ENCODE results near the gene LRRC49.

Gene LRRC49

DNA sequence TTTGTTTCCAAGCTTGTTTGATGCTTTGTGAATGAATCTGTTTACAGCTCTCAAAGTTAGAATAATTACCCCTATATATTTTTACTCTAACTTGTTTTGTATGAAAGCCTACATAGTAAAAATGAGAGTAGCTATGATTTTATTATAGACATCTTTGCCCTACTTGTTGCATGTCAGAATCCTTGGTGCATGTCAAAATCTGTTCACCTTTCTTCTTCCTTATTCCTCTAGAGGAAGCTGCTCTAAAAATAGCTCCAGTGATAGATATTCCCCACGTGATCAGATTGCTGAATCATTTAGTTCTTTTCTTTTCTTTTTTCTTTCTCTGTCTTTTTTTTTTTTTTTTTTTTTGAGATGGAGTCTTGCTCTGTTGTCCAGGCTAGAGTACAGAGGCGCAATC lies 39.8 kb downstream of the LRRC49 start:
- no peak overlapping the region for H4K12ac ChIP-seq (ENCODE audit: low read depth, low read length)
- WGBS (ENCODE audit: extremely low coverage, insufficient coverage, insufficient read length) = no CpG with 5 or more reads among the region's 2 CpGs
- H2BK120ac ChIP-seq (ENCODE audit: insufficient read depth, low read length, poor library complexity) = no peak overlapping the region
- H3K27me3 ChIP-seq (ENCODE audit: insufficient read depth, low read length) = no peaks in the 10 kb centered on the region
- H2AFZ ChIP-seq (ENCODE audit: insufficient read depth, low read length, poor library complexity) = no peak overlapping the region
- H3K4ac ChIP-seq (ENCODE audit: low read depth, low read length) = no peak overlapping the region
- H3K23ac ChIP-seq (ENCODE audit: low read length) = no peak overlapping the region
- no peaks in the 10 kb centered on the region for H3K4me1 ChIP-seq (ENCODE audit: control insufficient read depth in 1 of 2, insufficient read depth in 2 of 2, low read length in 2 of 2)
- no peaks in the 10 kb centered on the region for H3K79me1 ChIP-seq (ENCODE audit: low read length)
- H2BK12ac ChIP-seq (ENCODE audit: low read length) = no peak overlapping the region
- H4K8ac ChIP-seq (ENCODE audit: low read depth, low read length) = no peak overlapping the region
- no peak overlapping the region for H2AK5ac ChIP-seq (ENCODE audit: low read length)
- H3K18ac ChIP-seq (ENCODE audit: low read length) = no peak overlapping the region
- H3K14ac ChIP-seq (ENCODE audit: low read length) = no peak overlapping the region
- H3K4me3 ChIP-seq (ENCODE audit: low read depth, low read length) = no peak overlapping the region
- no peak overlapping the region for H3K27ac ChIP-seq (ENCODE audit: low read depth, low read length)
- H4K91ac ChIP-seq (ENCODE audit: low read depth, low read length) = no peak overlapping the region
- no peaks in the 10 kb centered on the region for H3K36me3 ChIP-seq (ENCODE audit: control insufficient read depth in 1 of 2, insufficient read depth in 2 of 2, low read length in 2 of 2)
- H3K79me2 ChIP-seq (ENCODE audit: control insufficient read depth, insufficient read depth, low read length, poor library complexity) = no peaks in the 10 kb centered on the region
- no peak overlapping the region for H3K4me2 ChIP-seq (ENCODE audit: low read length)
- H3K9me3 ChIP-seq (ENCODE audit: insufficient read depth, low read depth, low read length) = no peaks in the 10 kb centered on the region
- no peak for DNase-seq
- H2BK5ac ChIP-seq (ENCODE audit: low read depth, low read length, poor library complexity) = no peak overlapping the region
- H3K9ac ChIP-seq (ENCODE audit: low read length) = no peak overlapping the region

DNA sequence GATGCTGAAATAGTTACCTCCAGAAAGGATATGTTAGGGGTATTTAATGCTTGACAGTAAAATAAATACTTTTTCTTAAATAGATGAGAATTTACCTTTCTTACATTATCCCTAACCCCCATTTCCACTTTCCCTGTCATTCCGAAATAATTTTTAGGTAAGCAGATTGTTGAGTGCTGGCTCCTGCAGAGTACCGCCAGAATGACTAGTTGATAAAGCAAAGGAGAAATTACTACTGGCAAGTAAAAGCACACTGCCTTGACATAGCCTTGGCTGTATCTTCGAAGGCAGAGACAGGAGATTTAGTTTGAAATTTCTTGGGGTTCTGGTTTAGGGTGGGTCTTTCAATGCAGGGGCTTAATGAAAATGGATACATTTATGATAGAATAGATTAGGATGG lies 40.8 kb downstream of the LRRC49 start:
- no peak for DNase-seq
- H2BK12ac ChIP-seq (ENCODE audit: low read length) = no peak overlapping the region
- no CpG with 5 or more reads among the region's 3 CpGs for WGBS (ENCODE audit: extremely low coverage, insufficient coverage, insufficient read length)
- H2AFZ ChIP-seq (ENCODE audit: insufficient read depth, low read length, poor library complexity) = no peak overlapping the region
- no peak overlapping the region for H2BK5ac ChIP-seq (ENCODE audit: low read depth, low read length, poor library complexity)
- H3K14ac ChIP-seq (ENCODE audit: low read length) = no peak overlapping the region
- no peaks in the 10 kb centered on the region for H3K36me3 ChIP-seq (ENCODE audit: control insufficient read depth in 1 of 2, insufficient read depth in 2 of 2, low read length in 2 of 2)
- no peaks in the 10 kb centered on the region for H3K79me1 ChIP-seq (ENCODE audit: low read length)
- H3K27me3 ChIP-seq (ENCODE audit: insufficient read depth, low read length) = no peaks in the 10 kb centered on the region
- H3K4me2 ChIP-seq (ENCODE audit: low read length) = no peak overlapping the region
- no peaks in the 10 kb centered on the region for H3K4me1 ChIP-seq (ENCODE audit: control insufficient read depth in 1 of 2, insufficient read depth in 2 of 2, low read length in 2 of 2)
- H3K9ac ChIP-seq (ENCODE audit: low read length) = no peak overlapping the region
- H3K27ac ChIP-seq (ENCODE audit: low read depth, low read length) = no peak overlapping the region
- no peak overlapping the region for H3K23ac ChIP-seq (ENCODE audit: low read length)
- no peak overlapping the region for H3K4ac ChIP-seq (ENCODE audit: low read depth, low read length)
- no peaks in the 10 kb centered on the region for H3K79me2 ChIP-seq (ENCODE audit: control insufficient read depth, insufficient read depth, low read length, poor library complexity)
- no peak overlapping the region for H4K12ac ChIP-seq (ENCODE audit: low read depth, low read length)
- H3K4me3 ChIP-seq (ENCODE audit: low read depth, low read length) = no peak overlapping the region
- no peaks in the 10 kb centered on the region for H3K9me3 ChIP-seq (ENCODE audit: insufficient read depth, low read depth, low read length)
- no peak overlapping the region for H2AK5ac ChIP-seq (ENCODE audit: low read length)
- H4K91ac ChIP-seq (ENCODE audit: low read depth, low read length) = no peak overlapping the region
- no peak overlapping the region for H3K18ac ChIP-seq (ENCODE audit: low read length)
- H4K8ac ChIP-seq (ENCODE audit: low read depth, low read length) = no peak overlapping the region
- no peak overlapping the region for H2BK120ac ChIP-seq (ENCODE audit: insufficient read depth, low read length, poor library complexity)

DNA sequence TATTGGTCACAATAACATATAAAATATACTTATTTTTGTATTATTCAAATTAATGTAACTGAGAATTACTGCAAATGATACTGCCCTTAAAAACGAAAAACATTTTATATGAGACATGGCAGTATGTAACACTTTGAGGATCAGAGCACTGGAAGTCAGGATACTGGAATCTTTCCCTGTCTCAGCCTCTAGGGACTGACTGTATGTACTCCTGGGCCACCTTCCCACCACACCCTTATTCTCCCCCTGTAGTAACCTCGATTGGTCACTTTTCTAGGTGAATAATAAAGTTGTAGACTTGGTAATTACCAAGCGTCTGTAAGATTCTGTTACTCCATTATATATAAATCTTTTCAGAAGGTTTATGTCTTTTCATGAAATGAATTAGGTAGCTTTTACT lies 43.0 kb downstream of the LRRC49 start:
- no peaks in the 10 kb centered on the region for H3K79me1 ChIP-seq (ENCODE audit: low read length)
- no peak overlapping the region for H3K23ac ChIP-seq (ENCODE audit: low read length)
- no peak for DNase-seq
- no peak overlapping the region for H3K27ac ChIP-seq (ENCODE audit: low read depth, low read length)
- H3K4me2 ChIP-seq (ENCODE audit: low read length) = no peak overlapping the region
- H3K79me2 ChIP-seq (ENCODE audit: control insufficient read depth, insufficient read depth, low read length, poor library complexity) = no peaks in the 10 kb centered on the region
- H2BK12ac ChIP-seq (ENCODE audit: low read length) = no peak overlapping the region
- no CpG with 5 or more reads among the region's 3 CpGs for WGBS (ENCODE audit: extremely low coverage, insufficient coverage, insufficient read length)
- H3K9ac ChIP-seq (ENCODE audit: low read length) = no peak overlapping the region
- no peak overlapping the region for H3K4me3 ChIP-seq (ENCODE audit: low read depth, low read length)
- H2BK5ac ChIP-seq (ENCODE audit: low read depth, low read length, poor library complexity) = no peak overlapping the region
- no peaks in the 10 kb centered on the region for H3K9me3 ChIP-seq (ENCODE audit: insufficient read depth, low read depth, low read length)
- no peak overlapping the region for H3K14ac ChIP-seq (ENCODE audit: low read length)
- H4K91ac ChIP-seq (ENCODE audit: low read depth, low read length) = no peak overlapping the region
- no peak overlapping the region for H3K18ac ChIP-seq (ENCODE audit: low read length)
- H3K4me1 ChIP-seq (ENCODE audit: control insufficient read depth in 1 of 2, insufficient read depth in 2 of 2, low read length in 2 of 2) = no peaks in the 10 kb centered on the region
- H3K36me3 ChIP-seq (ENCODE audit: control insufficient read depth in 1 of 2, insufficient read depth in 2 of 2, low read length in 2 of 2) = no peaks in the 10 kb centered on the region
- H2BK120ac ChIP-seq (ENCODE audit: insufficient read depth, low read length, poor library complexity) = no peak overlapping the region
- no peak overlapping the region for H2AFZ ChIP-seq (ENCODE audit: insufficient read depth, low read length, poor library complexity)
- H3K4ac ChIP-seq (ENCODE audit: low read depth, low read length) = no peak overlapping the region
- no peak overlapping the region for H2AK5ac ChIP-seq (ENCODE audit: low read length)
- H4K8ac ChIP-seq (ENCODE audit: low read depth, low read length) = no peak overlapping the region
- H4K12ac ChIP-seq (ENCODE audit: low read depth, low read length) = no peak overlapping the region
- H3K27me3 ChIP-seq (ENCODE audit: insufficient read depth, low read length) = no peaks in the 10 kb centered on the region

DNA sequence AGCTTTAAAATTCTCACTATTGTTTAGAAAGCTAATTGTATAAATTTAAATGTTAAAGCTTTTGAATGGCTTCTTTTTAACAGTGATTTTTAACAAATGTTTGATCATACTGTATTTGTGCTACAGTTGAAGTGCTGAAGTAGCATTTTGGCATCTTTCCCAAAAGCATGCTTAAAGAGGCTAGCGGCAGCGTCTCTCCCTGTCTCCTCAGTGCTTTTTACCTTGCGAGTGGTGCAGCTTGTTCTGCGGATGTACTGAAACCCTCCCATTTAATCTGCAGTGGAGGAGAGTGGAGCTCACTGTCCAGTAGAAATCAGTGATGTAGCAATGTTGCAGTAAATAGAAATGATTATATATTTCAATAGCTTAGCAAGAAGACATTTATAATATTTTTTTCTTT lies 43.7 kb downstream of the LRRC49 start:
- no peak overlapping the region for H3K9ac ChIP-seq (ENCODE audit: low read length)
- H3K23ac ChIP-seq (ENCODE audit: low read length) = no peak overlapping the region
- H3K4me3 ChIP-seq (ENCODE audit: low read depth, low read length) = no peak overlapping the region
- H2AFZ ChIP-seq (ENCODE audit: insufficient read depth, low read length, poor library complexity) = no peak overlapping the region
- no peaks in the 10 kb centered on the region for H3K27me3 ChIP-seq (ENCODE audit: insufficient read depth, low read length)
- H4K12ac ChIP-seq (ENCODE audit: low read depth, low read length) = no peak overlapping the region
- H4K91ac ChIP-seq (ENCODE audit: low read depth, low read length) = no peak overlapping the region
- no peaks in the 10 kb centered on the region for H3K79me2 ChIP-seq (ENCODE audit: control insufficient read depth, insufficient read depth, low read length, poor library complexity)
- H2BK5ac ChIP-seq (ENCODE audit: low read depth, low read length, poor library complexity) = no peak overlapping the region
- no peaks in the 10 kb centered on the region for H3K36me3 ChIP-seq (ENCODE audit: control insufficient read depth in 1 of 2, insufficient read depth in 2 of 2, low read length in 2 of 2)
- no peak overlapping the region for H3K4ac ChIP-seq (ENCODE audit: low read depth, low read length)
- no peak overlapping the region for H2BK120ac ChIP-seq (ENCODE audit: insufficient read depth, low read length, poor library complexity)
- no peak overlapping the region for H3K18ac ChIP-seq (ENCODE audit: low read length)
- H3K4me2 ChIP-seq (ENCODE audit: low read length) = no peak overlapping the region
- no peaks in the 10 kb centered on the region for H3K79me1 ChIP-seq (ENCODE audit: low read length)
- H2BK12ac ChIP-seq (ENCODE audit: low read length) = no peak overlapping the region
- no peak overlapping the region for H2AK5ac ChIP-seq (ENCODE audit: low read length)
- no peak overlapping the region for H4K8ac ChIP-seq (ENCODE audit: low read depth, low read length)
- H3K27ac ChIP-seq (ENCODE audit: low read depth, low read length) = no peak overlapping the region
- WGBS (ENCODE audit: extremely low coverage, insufficient coverage, insufficient read length) = no CpG with 5 or more reads among the region's 4 CpGs
- no peaks in the 10 kb centered on the region for H3K9me3 ChIP-seq (ENCODE audit: insufficient read depth, low read depth, low read length)
- H3K14ac ChIP-seq (ENCODE audit: low read length) = no peak overlapping the region
- no peak for DNase-seq
- no peaks in the 10 kb centered on the region for H3K4me1 ChIP-seq (ENCODE audit: control insufficient read depth in 1 of 2, insufficient read depth in 2 of 2, low read length in 2 of 2)

All from trophoblast cell (in vitro differentiated cells and primary cell).